Thymus (tissue), 11 donors: ENCODE measurements around the gene CDON. TPM values are rescaled to one million over a fixed set of nuclear protein-coding genes. Genes with fewer than 3 reads are reported as not detected.
A peak's percentile ranks its signal among the peaks of the same experiment; 100 is the strongest.

ENCODE experiments used
- DNase-seq, 9 donors: peaks; one replicate each; pipeline ENCODE4 v3.0.0-alpha.2; 2013; ENCODE audit warnings: low spot score in 9 of 9, low read depth in 6 of 9, missing footprints in 1 of 9
- H3K27ac ChIP-seq, 2 donors: one replicate each; pipeline ENCODE4 v1.5.1; 2013; ENCODE audit warnings: control low read depth in 1 of 2, low read depth in 1 of 2, low read length in 1 of 2, mild to moderate bottlenecking in 1 of 2, moderate library complexity in 1 of 2
- H3K27me3 ChIP-seq, 2 donors: one replicate each; pipeline ENCODE4 v1.5.1; 2013; ENCODE audit warnings: low read length in 1 of 2; ENCODE audit not compliant: control insufficient read depth in 2 of 2, insufficient read depth in 1 of 2
- H3K36me3 ChIP-seq, 2 donors: one replicate each; pipeline ENCODE4 v1.5.1; 2013; ENCODE audit warnings: low read length in 1 of 2, mild to moderate bottlenecking in 1 of 2, moderate library complexity in 1 of 2; ENCODE audit not compliant: control insufficient read depth in 2 of 2, insufficient read depth in 2 of 2
- H3K4me1 ChIP-seq, 2 donors: one replicate each; pipeline ENCODE4 v1.5.1; 2013; ENCODE audit warnings: low read length in 2 of 2; ENCODE audit not compliant: control insufficient read depth in 2 of 2, insufficient read depth in 2 of 2
- H3K4me3 ChIP-seq, 2 donors: one replicate each; pipeline ENCODE4 v1.5.1; 2013; ENCODE audit warnings: low read length in 2 of 2, control low read depth in 1 of 2, mild to moderate bottlenecking in 1 of 2
- H3K9me3 ChIP-seq, 2 donors: one replicate each; pipeline ENCODE4 v1.5.1; 2013; ENCODE audit warnings: low read length in 1 of 2, mild to moderate bottlenecking in 1 of 2; ENCODE audit not compliant: control insufficient read depth in 2 of 2, insufficient read depth in 1 of 2
- WGBS: extraction: QIAGEN DNeasy Blood & Tissue Kit; methylation state at CpG from one replicate; pipeline ENCODE4 v1.1.7; 2013; 5-methylcytosine and 5-hydroxymethylcytosine counted together
- polyA plus RNA-seq: library from polyadenylated mRNA; stranded (reverse); fragments of 200-250 nt; gene quantifications from one replicate; pipeline ENCODE4 v1.2.3, GENCODE V29; 2013
- total RNA-seq: library from RNA; stranded (reverse); fragments of 120-200 nt; gene quantifications from one replicate; pipeline ENCODE4 v1.2.4, GENCODE V29; 2013
- donor health status: healthy.

CDON gene
- total and polyA plus RNA-seq, 2 donors = 1.4 to 3.9 TPM

GRCh38 chr11:126072141-126072741 is 9.6 kb upstream of the CDON start:
- Histone ChIP-seq H3K4me1 (no peaks in the 10 kb centered on the region), H3K9me3 (no peaks in the 10 kb centered on the region), H3K27me3 (peaks cover 2 to 14% of the 10 kb centered on the region in 2 donors), H3K36me3 (no peaks in the 10 kb centered on the region), H3K27ac (no peak overlapping the region), H3K4me3 (no peak overlapping the region)
- WGBS = 83% methylated on average over 5 of the region's 5 CpGs
- no peak for DNase-seq

- Histone ChIP-seq H3K36me3 (no peaks in the 10 kb centered on the region), H3K27ac (no peak overlapping the region), H3K27me3 (peaks cover 26 to 31% of the 10 kb centered on the region in 2 donors), H3K9me3 (no peaks in the 10 kb centered on the region), H3K4me1 (peaks cover 5 to 10% of the 10 kb centered on the region in 2 donors), H3K4me3 (peak overlapping the region; percentile 9 to 70)
- 28% methylated on average over 10 of the region's 10 CpGs for WGBS
- DNase-seq = no peak
Observed at GRCh38 chr11:126063507-126063852, 814 bp upstream of the CDON start.

- H3K4me1 ChIP-seq = peaks cover 5 to 10% of the 10 kb centered on the region in 2 donors
- H3K36me3 ChIP-seq = no peaks in the 10 kb centered on the region
- no peaks in the 10 kb centered on the region for H3K9me3 ChIP-seq
- DNase-seq = peak in 3 of 9 donors; percentile 11 to 13 (median 11)
- 1% methylated on average over 57 of the region's 57 CpGs for WGBS
- H3K27ac ChIP-seq = peak overlapping the region in 1 of 2 donors; percentile 13
- H3K4me3 ChIP-seq = peak overlapping the region; percentile 37 to 70
- peaks cover 29 to 35% of the 10 kb centered on the region in 2 donors for H3K27me3 ChIP-seq
Observed at GRCh38 chr11:126061707-126062678, 673 bp downstream of the CDON start.

GRCh38 chr11:126060757-126061171 is 1.9 kb downstream of the CDON start:
- Histone ChIP-seq H3K27me3 (peaks cover 29 to 35% of the 10 kb centered on the region in 2 donors), H3K27ac (no peak overlapping the region), H3K36me3 (no peaks in the 10 kb centered on the region), H3K4me3 (no peak overlapping the region), H3K4me1 (peaks cover 5 to 10% of the 10 kb centered on the region in 2 donors), H3K9me3 (no peaks in the 10 kb centered on the region)
- no peak for DNase-seq
- WGBS = 62% methylated on average over 2 of the region's 2 CpGs

GRCh38 chr11:126059238-126059781 is 3.4 kb downstream of the CDON start:
- WGBS = 49% methylated on average over 10 of the region's 10 CpGs
- H3K27ac ChIP-seq = no peak overlapping the region
- H3K4me3 ChIP-seq = no peak overlapping the region
- no peaks in the 10 kb centered on the region for H3K36me3 ChIP-seq
- DNase-seq = no peak
- H3K27me3 ChIP-seq = peaks cover 29 to 35% of the 10 kb centered on the region in 2 donors
- H3K9me3 ChIP-seq = no peaks in the 10 kb centered on the region
- H3K4me1 ChIP-seq = peaks cover 5 to 10% of the 10 kb centered on the region in 2 donors

GRCh38 chr11:126058105-126058874 is 4.4 kb downstream of the CDON start:
- Histone ChIP-seq H3K4me3 (no peak overlapping the region), H3K9me3 (no peaks in the 10 kb centered on the region), H3K27me3 (peaks cover 29 to 35% of the 10 kb centered on the region in 2 donors), H3K27ac (no peak overlapping the region), H3K36me3 (no peaks in the 10 kb centered on the region), H3K4me1 (peaks cover 5 to 6% of the 10 kb centered on the region in 2 donors)
- no peak for DNase-seq
- 92% methylated on average over 6 of the region's 6 CpGs for WGBS

GRCh38 chr11:126054882-126055281 is 7.8 kb downstream of the CDON start:
- Histone ChIP-seq H3K9me3 (no peaks in the 10 kb centered on the region), H3K4me3 (no peak overlapping the region), H3K27ac (no peak overlapping the region), H3K4me1 (no peaks in the 10 kb centered on the region), H3K36me3 (no peaks in the 10 kb centered on the region), H3K27me3 (peaks cover 5 to 11% of the 10 kb centered on the region in 2 donors)
- WGBS = 97% methylated on average over 5 of the region's 5 CpGs
- DNase-seq = no peak

- no peaks in the 10 kb centered on the region for H3K9me3 ChIP-seq
- no peak for DNase-seq
- peaks cover 5 to 7% of the 10 kb centered on the region in 2 donors for H3K27me3 ChIP-seq
- H3K36me3 ChIP-seq = no peaks in the 10 kb centered on the region
- no peak overlapping the region for H3K27ac ChIP-seq
- no peaks in the 10 kb centered on the region for H3K4me1 ChIP-seq
- no peak overlapping the region for H3K4me3 ChIP-seq
- 93% methylated on average over 5 of the region's 5 CpGs for WGBS
Observed at GRCh38 chr11:126054408-126054807, 8.3 kb downstream of the CDON start.
